GM18907 (cell line): ENCODE measurements around the gene CAMTA1.
A peak's percentile ranks its signal among the peaks of the same experiment; 100 is the strongest.
"Not testable (repeated sequence)": the region's sequence is repeated elsewhere in the genome, so short reads cannot be mapped to it uniquely, and the experiment has no call there.

Experiments used
- ATAC-seq: cut with Tn5 transposase; IDR thresholded peaks from one replicate; pipeline ENCODE4 v1.9.1; 2021; ENCODE audit warnings: mild to moderate bottlenecking, moderate library complexity; ENCODE audit not compliant: unreplicated experiment

Gene CAMTA1

GRCh38 chr1:6785318-6785727, at the start of gene CAMTA1:
Gene CAMTA1, plus strand, starts transcription at chr1:6785454. Its CDS starts 77 bp downstream, at chr1:6785531.
- peak; percentile 79 for ATAC-seq

- ATAC-seq: no peak
Measured at GRCh38 chr1:6738987-6739676, 46.1 kb upstream of the CAMTA1 start.

GRCh38 chr1:6742676-6743188, 42.5 kb upstream of the CAMTA1 start:
- ATAC-seq: not testable (repeated sequence)

- ATAC-seq: peak; percentile 50
Measured at GRCh38 chr1:6743189-6744101, 41.8 kb upstream of the CAMTA1 start.

GRCh38 chr1:6745073-6745472, 40.2 kb upstream of the CAMTA1 start:
- no peak for ATAC-seq

GRCh38 chr1:6747674-6748073, 37.6 kb upstream of the CAMTA1 start:
- no peak for ATAC-seq

GRCh38 chr1:6750490-6750889, 34.8 kb upstream of the CAMTA1 start:
- no peak for ATAC-seq

GRCh38 chr1:6753320-6754140, 31.7 kb upstream of the CAMTA1 start:
- no peak for ATAC-seq

- no peak for ATAC-seq
Measured at GRCh38 chr1:6756457-6756856, 28.8 kb upstream of the CAMTA1 start.

- no peak for ATAC-seq
Measured at GRCh38 chr1:6757719-6758435, 27.4 kb upstream of the CAMTA1 start.

GRCh38 chr1:6761196-6761737, 24.0 kb upstream of the CAMTA1 start:
- ATAC-seq: no peak

GRCh38 chr1:6762060-6762459, 23.2 kb upstream of the CAMTA1 start:
- no peak for ATAC-seq

- no peak for ATAC-seq
Measured at GRCh38 chr1:6770751-6771440, 14.4 kb upstream of the CAMTA1 start.

GRCh38 chr1:6771441-6771769, 13.8 kb upstream of the CAMTA1 start:
- ATAC-seq: no peak

- ATAC-seq: no peak
Measured at GRCh38 chr1:6774381-6774780, 10.9 kb upstream of the CAMTA1 start.

GRCh38 chr1:6775261-6776043, 9.8 kb upstream of the CAMTA1 start:
- ATAC-seq: no peak

- no peak for ATAC-seq
Measured at GRCh38 chr1:6776389-6776788, 8.9 kb upstream of the CAMTA1 start.

GRCh38 chr1:6776895-6777294, 8.4 kb upstream of the CAMTA1 start:
- ATAC-seq: no peak

GRCh38 chr1:6777813-6778212, 7.4 kb upstream of the CAMTA1 start:
- ATAC-seq: no peak
